Raji (cell line): ENCODE measurements around the gene SDSL.

Experiments
- POLR2A ChIP-seq: IDR thresholded peaks from 2 replicates; pipeline ENCODE4 v1.6.1; 2011; ENCODE audit warnings: low read depth, low read length, control low read depth; ENCODE audit not compliant: insufficient read depth

The SDSL gene

GRCh38 chr12:113391650-113392337, 30.4 kb upstream of the SDSL start:
- no peak for TF ChIP-seq POLR2A

- no peak for TF ChIP-seq POLR2A
Measured at GRCh38 chr12:113392520-113392919, 29.7 kb upstream of the SDSL start.

GRCh38 chr12:113392988-113393579, 29.1 kb upstream of the SDSL start:
- no peak for TF ChIP-seq POLR2A

GRCh38 chr12:113393749-113394148, 28.4 kb upstream of the SDSL start:
- TF ChIP-seq POLR2A = no peak

- TF ChIP-seq POLR2A = no peak
Measured at GRCh38 chr12:113395119-113395518, 27.1 kb upstream of the SDSL start.

GRCh38 chr12:113396200-113396599, 26.0 kb upstream of the SDSL start:
- no peak for TF ChIP-seq POLR2A

GRCh38 chr12:113396828-113397496, 25.2 kb upstream of the SDSL start:
- no peak for TF ChIP-seq POLR2A

- no peak for TF ChIP-seq POLR2A
Measured at GRCh38 chr12:113397497-113398197, 24.5 kb upstream of the SDSL start.

- TF ChIP-seq POLR2A = no peak
Measured at GRCh38 chr12:113398346-113399290, 23.6 kb upstream of the SDSL start.

GRCh38 chr12:113399490-113399889, 22.7 kb upstream of the SDSL start:
- no peak for TF ChIP-seq POLR2A

- no peak for TF ChIP-seq POLR2A
Measured at GRCh38 chr12:113400362-113400761, 21.8 kb upstream of the SDSL start.

GRCh38 chr12:113401066-113402000, 20.8 kb upstream of the SDSL start:
- TF ChIP-seq POLR2A = no peak

GRCh38 chr12:113402586-113403260, 19.5 kb upstream of the SDSL start:
- no peak for TF ChIP-seq POLR2A
